Activated CD8-positive, alpha-beta memory T cell treated with anti-CD3 and anti-CD28 coated beads for 4 hours (primary cell): Measurements from ENCODE around the gene CISH.

Source experiments
- DNase-seq, 2 donors: peaks; one replicate each; pipeline ENCODE4 v3.0.0-alpha.2; 2020; ENCODE audit warnings: low read depth in 2 of 2

Gene CISH

DNA sequence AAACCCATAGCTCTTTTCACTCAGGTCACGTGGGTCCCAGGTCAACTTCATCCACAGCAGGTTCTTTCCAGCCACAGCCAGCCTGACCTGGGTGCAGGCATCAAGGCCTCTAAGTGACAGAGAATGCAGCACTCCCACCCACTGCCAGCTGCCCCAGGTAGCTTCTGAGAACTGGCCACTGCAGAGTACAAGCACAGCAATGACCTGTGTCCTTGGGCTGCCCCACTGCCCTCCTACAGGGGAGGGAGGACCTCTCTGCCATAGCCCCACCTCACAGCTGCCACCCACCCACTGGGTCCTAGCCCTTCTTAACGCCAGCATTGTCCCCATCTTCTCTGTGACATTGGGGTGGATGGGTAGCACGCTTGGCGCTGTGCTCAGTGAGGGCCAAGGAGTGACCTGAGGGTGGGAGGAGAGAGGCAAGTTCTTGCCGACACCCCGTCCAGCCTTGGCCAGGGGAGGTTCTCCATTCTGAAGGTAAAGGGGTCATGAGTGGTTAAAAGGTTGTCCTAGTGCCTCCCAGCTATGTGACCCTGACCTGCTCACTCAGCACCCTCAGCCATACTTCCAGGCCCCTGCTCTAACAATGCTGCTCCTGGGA, 12.4 kb downstream of the CISH start:
- DNase-seq: no peak

DNA sequence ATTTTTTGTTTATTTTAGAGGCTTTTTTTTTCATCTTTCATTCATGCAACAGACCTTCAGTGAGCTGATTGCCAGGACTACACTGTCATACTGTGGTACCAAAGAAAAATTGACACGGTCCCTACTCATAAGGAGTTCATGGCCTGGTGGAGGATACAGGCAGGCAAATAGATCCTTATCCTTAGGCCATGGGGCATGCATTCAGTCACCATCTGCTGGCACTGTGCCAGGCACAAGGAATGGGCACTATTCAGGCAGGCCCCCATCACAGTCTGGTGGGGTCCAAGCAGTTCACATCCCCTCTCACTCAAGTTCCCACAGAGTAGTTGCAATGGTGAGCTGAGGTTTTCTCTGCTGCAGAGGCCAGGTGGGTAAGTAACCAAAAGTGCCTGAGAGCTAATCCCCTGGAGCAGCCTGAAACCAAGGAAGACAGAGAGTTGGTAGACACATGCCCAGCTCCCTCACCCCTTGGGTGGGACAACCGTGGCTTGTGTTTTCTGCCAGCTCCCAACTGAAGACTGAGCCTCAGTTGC, 17.3 kb downstream of the CISH start:
- DNase-seq: no peak

DNA sequence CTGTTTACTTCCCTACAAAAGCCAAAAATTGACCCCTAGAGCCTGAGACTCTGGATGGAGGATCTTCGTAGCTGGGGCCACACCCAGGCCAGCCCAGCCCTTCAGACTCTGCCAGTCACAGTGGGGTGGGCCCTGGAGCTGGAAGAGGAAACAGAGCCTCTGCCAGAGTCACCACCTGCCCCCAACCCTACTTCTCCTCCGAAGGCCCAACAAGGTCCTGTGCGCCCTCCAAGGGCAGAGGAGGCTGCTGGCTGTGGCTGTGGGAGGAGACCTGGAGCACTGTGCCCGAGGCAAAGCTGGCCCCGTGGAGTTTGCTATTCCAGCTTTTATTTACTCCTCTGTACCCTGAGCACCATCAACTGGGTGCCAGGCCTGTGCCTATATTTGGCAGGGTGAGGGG, 19.0 kb downstream of the CISH start:
- no peak for DNase-seq

DNA sequence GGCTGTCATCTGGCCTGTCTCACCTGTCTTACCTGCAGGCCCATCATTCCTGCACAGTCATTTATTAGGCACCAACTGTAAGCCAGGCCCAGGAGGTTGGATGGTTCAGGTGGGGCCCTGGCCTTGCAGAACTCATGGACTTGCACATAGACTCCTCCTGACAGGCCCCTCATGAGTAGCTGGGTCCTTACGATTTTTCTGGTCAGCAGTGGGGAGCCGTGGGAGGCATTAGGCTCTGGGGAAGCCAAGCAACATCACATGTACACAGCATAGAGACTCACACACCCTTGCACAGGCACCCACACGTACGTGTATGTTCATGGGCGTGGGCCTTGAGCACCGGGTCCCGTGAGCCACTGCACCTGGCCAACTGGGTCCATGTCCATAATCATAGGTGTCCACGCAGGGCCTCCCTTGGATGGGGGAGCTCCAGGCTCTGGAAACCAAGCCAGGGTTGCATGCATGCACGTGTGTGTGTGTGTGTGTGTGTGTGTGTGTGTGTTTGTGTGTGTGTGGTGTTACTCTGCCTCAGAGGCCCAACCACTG, 20.3 kb downstream of the CISH start:
- no peak for DNase-seq

DNA sequence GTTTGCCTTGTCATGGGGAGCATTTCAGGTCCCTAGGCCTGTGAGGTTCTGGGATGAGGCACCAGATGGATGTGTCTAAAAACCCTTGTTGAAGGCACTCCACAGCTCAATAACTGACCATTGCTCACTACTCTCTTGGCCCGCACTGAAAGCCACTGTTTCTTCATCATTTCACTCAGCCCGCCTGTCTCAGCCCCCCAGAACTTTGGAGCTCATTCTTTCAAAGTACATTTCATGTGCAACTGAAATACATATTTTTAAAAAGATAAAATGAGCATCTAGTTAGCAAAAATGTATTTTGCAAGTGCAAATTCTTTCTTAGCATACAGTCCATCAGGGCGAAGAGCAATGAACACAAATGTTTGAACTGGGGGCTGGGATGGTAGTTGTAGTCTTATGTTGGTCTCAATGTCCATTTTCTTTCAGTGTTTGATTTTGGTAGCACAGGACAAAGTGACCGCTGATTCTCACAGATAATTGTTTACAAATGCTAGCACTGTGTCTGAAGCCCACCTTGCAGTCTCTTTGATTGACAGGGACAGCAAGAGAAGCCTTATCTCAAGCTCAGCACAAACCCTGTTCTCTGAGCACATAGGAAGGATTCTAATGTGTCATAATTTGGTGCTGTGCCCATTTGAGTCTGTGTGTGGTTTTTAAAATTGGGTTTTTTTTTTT, 22.7 kb downstream of the CISH start:
- no peak for DNase-seq

DNA sequence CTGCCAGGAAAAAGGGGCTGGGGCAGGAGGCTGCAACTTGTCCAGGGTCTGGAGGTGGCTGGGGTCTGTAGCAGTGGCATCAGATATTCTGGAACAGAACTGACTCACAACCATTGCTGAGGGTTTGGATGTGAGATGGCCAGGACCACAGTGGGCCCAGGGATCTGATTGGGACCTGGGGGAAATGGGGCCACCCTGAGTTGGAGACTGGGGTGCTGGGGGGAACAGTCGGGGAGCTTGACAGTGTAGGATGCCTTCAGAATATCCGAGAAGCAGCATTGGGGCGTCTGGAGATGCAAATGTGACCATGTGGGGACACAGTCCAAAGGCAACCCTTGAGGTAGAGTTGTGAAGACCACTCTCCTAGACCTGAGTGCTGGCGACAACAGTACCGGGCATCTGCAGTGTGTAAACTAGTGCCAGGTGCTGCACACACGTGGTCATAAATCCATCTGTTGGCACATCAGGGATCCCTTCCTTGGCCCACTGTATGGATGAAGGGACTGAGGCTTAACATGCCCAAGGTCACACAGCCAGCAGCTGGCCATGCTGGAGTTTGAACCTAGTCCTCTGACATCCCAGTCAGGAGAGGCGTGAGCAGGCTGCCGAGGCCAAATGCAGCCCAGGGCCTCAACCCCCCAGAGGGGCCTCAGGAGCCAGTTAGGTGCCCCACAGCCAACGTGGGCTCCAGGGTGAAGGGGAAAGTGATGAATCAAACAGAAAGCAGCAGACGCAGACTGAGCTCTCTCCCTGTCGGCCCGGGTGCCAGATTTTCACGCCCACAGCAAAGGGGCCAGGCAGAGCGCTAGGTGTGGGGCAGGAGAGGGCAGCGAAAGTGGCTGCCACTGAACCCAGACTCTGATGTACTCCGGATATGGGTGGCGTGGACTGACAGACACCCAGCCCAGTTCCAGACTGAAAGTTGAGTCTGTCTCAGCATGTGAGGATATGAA, 23.5 kb downstream of the CISH start:
- DNase-seq: peak; percentile 43 to 52

DNA sequence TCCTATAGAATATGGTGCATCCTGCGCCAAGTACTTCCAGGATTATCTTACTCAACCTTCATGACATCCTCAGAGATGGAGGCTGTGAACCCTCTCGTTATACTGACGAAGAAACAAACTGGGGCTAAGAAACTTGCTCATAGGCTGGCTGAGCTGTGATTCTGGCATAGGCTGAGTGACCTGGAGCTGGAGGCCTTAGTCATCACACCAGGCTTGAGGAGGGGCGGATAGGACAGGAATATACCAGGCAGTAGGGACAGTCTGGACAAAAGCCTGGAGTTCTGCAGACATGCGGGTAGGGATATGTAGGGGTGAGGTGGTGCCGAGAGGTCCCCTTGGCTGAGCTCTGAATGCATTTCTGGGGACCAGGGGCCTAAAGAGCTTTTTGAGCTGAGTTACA, 24.2 kb downstream of the CISH start:
- DNase-seq: no peak

DNA sequence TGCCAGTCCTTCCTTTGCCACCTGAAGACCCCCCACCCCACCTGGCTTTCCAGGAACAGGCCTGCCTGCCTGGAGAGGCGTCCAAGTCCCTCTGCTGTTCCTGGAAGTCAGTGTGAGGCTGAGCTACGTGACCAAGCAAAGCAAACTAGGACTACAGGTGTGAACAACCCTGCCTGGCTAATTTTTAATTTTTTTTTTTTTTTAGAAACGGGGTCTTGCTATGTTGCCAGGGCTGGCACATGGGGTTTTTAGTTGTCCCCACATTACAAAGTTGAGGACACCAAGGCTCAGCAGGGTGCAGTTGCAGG, 24.9 kb downstream of the CISH start:
- no peak for DNase-seq

DNA sequence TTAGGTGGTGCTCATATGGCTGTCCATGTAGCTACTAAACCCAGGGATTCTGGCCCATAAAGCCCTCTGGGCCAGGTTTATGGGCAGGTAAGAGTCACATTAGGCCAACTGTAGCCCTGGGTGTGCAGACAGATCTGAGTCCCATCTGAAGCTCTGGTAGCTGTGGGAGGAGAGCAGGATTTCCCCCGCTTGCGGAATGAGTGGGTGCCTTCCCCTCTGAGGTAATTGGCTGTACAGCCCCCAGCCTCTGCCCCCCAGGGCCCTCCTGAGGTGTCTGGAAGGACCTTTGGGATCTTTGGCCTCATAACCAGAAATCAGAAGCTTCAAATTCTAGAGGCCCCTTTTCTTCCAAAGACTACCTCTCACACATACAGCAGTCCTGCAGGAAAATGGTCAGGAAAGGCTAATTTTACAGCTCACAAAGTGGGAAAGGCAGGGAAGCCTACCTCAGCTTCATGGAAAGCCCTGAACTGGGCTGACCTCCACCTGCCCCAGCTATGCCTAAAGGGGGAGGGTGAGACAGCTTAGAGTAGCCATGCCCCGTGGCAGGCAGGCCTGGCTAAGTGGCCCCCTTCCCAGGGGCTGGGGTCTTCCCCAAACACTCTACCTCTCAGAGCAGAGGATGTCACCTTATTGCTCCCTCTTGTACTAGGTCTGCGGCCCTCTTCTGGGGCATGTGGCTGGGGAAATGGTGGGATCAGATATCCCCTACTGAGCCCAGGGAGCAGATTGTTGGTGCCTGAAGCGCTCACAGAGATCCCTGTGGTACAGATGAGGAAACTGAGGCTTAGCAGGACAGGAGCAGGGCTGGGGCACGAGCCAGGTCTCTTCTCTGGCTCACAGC, 25.4 kb downstream of the CISH start:
- no peak for DNase-seq

DNA sequence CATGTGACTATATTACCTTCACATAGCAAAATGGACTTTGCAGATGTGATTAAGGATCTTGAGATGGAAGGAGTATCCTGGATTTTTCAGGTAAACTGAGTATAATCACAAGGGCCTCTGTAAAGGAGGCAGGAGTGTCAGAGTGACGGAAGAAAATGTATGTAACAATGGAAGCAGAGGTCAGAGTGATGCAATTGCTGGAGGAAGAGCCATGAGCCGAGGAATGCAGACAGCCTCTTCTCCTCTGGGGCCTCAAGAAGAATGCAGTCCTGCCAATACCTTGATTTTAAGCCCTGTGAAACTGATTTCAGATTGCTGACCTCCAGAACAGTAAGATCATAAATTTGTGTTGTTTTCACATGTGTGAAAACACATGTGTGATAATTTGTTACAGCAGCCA, 27.2 kb downstream of the CISH start:
- no peak for DNase-seq

DNA sequence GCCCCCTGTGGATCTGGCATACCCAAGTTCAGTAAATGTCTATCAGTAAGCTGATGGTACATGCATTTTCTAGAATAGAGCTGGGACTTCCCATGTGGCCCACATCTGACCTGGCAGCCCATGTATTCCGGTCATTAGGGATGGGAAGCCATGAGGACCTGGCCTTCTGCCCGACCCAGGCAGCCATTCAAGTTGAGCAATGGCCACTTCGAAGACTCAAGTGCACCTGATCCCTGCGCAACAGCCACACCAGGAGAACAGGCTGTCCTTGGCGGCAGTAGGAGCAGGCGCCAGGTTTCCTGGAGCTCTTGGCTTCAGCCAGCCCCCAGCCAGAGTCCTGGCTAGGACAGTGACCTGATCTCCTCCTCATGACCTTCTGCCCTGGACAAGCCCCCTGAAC, 27.7 kb downstream of the CISH start:
- no peak for DNase-seq

DNA sequence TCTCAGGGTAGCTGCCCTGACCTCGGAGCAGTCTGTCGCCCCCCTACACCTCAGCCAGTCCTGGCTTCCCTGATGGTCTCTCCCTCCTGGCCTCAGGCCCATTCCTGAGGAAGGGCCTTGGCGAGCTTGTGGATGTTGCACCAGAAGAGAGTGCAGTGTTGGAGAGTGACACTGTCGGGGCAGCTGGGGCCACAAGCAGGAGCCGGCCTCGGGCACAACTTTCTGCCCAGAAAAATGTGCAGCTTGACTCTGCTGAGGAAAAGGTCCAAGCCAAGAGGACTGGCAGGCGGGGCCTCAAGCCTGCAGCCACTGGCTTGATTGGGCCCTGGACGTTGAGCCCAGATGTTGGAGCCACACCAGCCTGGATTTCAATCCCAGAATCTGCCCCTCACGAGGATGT, 29.5 kb downstream of the CISH start:
- no peak for DNase-seq

DNA sequence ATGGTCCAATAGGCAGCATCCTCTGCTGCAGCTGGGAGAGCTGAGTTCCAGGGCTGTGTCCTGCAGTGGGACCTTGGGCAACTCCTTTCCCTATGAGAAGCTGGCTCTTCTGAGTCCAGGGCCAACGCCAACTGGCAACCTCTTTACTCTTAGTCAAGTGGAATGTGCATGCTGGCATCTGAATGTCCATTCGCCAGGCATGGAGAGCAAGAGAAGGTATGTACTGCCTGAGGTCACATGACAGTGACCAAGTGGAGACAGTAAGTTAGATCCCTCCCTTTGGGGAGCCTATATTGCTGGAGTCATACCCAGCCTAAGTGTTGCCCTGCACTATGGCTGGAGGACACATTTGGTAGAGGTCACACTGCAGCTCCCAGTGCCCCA, 30.1 kb downstream of the CISH start:
- no peak for DNase-seq

DNA sequence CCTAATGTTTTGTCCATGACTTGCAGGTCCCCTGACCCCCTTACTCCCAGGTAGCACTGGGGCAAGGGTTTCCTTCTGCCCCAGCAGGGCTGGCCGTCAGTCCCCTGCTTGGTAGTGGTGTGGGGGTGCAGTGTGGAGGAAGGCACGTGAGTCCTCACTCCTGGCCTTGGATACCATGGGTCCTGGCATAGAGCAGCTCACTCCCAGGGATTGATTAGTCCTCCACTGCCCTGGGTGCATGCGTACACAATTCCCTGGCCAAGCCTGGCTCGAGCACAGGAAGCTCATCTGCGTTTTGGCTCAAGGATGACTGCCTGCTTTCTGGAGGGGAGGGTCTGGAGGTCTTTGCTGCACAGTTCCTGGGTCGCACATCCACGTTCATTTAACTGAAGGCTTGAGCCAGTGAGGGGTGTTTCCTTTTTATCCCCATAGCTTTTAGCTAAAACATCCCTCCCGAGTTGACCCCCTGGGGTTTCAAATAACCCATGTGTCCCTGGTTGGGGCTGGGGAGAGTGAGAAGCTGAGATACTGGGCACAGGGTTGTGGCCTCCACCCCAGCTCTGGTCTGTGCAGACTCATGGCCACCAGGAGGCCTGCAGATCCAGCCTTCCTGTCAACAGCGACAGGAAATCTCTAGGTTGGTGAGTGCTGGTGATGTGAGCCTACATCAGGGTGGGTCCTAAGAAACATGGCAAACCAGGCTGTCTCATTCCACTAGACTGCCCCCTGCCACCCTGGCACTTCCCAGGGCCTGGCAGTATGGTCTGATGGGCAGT, 30.7 kb downstream of the CISH start:
- no peak for DNase-seq

DNA sequence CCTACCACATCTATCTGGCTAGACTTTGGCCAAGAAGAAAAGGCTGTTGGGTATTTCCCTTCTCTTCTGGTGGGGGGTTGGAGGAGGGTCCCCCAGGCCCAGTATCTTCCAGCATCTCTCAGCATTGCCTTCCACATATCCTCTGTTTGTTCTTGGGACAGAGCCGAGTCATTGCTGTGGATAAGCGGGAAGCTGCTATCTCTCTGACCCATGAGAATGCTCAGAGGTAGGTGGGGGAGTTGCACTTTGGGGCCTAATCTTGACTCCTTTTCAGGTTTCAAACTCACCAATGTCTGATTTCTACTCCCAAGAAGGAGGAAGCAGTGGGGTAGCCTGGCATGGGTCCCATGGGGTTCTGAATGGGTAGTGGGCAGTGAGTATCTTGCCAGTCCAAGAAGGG, 34.2 kb downstream of the CISH start:
- DNase-seq: no peak

DNA sequence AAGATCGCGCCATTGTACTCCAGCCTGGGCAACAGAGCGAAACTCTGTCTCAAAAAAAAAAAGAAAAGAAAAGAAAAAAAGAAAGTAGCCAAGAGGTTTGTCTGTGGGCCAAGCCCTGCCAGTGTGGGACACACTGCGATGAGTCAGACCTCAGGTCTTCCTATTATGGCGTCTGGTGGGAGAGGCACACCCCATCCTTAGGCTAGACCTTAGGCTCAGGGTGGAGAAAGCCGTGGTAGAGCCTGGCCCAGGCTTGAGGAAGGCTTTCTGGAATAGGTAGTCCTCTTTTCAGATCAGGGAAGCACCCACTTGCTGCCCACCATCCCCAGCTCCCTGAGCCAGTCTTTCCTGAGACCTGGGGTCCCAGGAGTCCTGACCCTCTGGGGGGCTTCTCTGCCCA, 36.2 kb downstream of the CISH start:
- DNase-seq: no peak

DNA sequence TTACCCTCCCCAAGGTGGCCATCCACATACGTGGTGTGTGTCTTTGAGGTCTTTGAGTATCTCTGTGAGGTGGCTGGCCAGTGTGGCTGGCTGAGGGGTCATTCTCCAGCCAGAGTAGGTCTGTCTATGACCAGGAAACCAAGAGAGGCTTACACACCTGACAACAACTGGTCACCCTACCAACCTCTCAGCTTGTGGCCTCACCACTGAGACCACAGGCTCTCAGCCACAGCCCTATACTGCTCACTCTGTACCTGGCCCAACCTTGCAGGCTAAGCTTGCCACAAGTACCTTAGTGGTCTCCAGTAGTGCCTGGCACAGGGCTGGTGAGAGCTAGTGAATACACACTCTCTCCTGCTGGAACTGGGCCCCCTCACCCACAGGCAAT, 37.1 kb downstream of the CISH start:
- DNase-seq: no peak

DNA sequence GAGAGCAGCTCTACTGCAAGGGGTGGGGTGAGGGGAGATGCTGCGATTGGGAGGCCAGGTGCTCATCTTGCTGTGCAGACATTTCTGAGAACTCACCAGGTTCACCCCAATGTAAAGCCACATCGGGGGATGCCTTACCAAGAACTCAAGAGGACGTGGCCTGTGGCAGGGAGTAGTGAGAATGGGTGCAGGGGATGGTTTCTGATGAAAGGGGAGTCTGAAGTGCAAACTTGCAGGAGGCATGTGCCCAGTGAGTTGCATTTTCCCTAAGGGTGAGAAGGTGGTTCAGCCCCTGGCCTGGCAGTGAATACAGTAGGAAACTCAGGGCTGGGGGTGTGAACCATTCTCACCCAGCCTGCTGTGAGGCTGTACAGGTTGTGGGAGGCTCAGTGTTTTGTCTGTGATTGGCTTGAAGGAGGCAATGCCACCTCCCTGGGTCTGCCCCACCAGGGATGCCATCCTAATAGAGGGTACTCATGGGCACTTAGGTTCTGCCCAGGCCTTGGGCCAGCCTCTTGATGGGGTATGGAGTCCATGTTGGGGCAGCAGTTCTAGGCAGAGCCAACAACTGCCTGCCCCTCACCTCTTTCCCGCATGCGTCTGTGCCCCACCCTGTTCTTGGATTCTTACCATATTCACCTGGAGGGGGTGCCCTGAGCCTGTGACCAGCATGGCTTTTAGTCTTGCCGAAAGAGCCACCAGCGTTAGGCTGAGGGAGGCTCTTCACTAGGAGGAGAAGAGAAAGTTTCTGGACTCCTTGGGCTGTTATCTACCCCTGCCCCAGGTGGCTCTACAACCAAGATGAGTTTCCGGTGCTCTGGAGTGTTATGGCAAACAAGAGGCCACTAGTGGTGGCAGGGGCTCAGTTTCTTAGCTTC, 37.8 kb downstream of the CISH start:
- peak; percentile 24 to 74 for DNase-seq

DNA sequence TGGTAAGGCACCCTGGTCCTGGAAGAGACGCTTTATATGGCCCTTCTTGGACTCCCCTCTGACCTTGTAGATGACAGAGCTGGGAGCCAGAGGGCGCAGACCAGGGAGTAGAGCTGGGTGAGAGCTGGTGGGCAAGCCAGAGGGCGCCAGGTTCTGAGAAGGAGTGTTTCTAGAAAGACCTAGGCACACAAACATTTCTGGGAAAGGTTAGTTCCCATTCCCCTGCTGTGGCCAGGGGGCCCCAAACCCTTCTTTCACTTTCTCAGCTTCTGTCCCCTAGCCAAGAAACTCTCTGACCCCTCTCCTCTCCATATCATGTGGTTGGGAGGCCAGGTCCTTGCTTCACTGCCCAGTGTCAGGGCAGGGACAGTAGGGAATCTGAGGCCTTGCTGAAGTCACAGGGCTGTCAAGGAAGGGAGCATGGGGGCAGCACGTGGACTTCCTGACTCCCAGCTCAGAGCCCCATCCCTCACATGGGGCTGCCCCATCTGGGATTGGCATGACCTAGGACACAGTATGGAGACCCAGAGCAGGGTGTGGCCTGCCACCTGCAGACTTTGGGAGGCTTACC, 38.7 kb downstream of the CISH start:
- DNase-seq: no peak
